RPMI8226 (cell line): ENCODE results near the gene TMEM131.
"Not testable (repeated sequence)": the region's sequence is repeated elsewhere in the genome, so short reads cannot be mapped to it uniquely, and the experiment has no call there.

ENCODE experiments used
- DNase-seq: peaks from one replicate; pipeline ENCODE4 v3.0.0-alpha.2; 2015

Gene TMEM131

DNA sequence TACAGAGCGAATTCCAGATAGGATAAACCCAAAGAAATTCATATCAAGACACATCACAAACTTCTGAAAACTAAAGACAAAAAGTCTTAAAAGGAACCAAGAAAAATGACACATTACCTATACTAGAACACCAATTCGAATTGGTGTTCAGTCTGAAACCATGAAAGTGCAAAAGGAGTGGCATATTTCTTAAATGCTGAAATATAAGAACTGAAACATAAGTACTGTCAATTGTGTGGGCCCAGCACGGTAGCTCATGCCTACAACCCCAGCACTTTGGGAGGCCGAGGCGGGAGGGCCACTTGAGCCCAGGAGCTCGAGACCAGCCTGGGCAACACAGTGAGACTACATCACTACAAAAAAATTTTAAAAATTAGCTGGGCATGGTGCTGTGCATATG is 43.4 kb downstream of the TMEM131 start:
- no peak for DNase-seq

DNA sequence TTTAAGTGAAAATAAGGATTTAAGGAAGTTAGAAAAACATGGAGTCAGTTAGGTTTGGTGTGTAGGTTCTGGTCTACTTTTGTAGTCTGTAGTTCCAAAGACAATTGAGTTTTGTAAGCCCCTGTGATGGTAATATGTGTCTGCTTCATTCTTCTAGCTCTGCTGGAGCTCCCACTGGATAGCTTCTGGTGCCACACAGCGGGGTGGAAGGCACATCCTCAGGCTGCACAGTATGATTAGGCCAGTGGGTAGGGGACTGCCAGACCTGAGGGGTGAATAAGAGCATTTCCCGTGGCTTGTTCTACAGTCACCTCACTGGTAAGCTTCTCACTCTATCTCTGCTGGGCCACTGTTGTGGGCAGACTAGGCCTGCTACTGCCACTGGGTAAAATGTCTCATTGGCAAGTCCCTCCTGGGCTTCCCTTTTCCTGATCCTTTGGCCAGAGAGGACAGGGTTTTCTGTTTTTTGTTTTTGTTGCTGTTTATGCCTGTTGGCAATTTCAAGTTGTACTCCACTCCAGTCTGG is 44.5 kb downstream of the TMEM131 start:
- DNase-seq, result no peak

DNA sequence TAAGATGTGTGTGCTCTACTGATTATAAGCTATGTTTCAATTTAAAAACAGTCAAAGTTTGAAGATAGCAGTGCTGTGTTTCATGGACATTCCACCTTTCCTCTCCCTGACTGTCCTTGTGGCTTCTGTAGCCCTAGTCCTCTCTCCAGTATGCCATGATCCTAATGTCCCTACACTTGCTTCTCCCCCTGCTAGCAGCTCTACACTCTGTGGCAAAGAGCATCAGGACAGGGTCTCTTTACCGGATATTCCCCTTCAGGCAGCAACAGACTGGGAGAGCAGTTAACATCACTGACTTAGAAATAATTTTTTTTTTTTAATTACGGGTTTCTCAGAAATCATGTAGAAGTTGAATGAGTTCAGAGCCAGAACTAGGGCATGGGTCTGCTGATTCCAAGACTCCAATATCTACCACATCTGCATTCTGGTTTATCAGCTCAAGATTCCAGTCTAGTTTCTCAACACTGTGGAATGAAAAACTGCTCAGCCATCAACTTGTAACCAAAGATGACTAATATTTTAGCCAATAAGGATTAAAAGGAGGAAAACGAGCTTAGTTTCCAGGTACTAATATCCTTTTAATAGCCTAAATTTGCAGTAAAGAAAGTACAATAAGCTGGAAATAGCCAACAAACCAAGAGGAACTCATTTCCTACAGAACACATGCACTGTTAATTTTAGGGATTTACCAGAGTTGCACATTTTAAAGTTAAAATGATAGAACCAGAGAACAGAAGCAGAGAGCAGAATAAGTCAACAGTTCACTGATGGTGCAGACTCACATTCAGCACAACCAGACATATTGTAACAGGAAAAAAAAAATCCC is 45.2 kb downstream of the TMEM131 start:
- no peak for DNase-seq

DNA sequence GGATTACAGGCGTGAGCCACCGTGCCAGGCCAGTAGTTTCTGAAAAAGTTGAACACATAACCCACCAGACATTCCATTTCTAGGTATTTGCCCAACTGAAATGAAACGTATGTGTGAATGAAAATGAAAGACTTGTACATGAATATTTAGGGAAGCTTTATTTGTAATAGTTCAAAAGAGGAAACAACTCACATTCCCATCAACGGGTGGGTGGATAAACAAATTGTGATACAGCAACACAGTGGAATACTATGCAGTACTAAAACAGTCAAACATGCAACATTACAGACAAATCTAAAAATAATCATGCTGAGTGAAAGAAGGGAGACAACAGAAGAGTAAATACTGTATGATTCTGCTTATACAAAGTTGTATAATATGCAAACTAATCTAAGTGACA is 46.8 kb downstream of the TMEM131 start:
- DNase-seq, result no peak

DNA sequence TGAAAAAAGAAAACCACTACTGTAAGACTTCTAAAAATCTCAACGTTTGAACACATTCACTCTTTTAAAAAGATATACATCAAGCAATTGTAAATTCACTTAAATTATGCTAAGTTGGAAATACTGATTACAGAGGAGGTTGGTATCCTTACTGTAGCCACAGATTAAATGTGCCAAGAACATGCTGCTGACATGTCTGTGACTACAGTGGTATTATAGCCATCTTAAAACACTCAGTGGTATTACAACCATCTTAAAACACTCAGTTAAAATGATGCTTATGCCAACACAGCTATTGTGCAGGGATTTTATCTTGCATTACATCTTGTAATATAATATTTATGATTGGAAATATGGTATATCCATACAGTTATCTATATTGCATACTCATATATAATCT is 50.0 kb downstream of the TMEM131 start:
- DNase-seq, result no peak

DNA sequence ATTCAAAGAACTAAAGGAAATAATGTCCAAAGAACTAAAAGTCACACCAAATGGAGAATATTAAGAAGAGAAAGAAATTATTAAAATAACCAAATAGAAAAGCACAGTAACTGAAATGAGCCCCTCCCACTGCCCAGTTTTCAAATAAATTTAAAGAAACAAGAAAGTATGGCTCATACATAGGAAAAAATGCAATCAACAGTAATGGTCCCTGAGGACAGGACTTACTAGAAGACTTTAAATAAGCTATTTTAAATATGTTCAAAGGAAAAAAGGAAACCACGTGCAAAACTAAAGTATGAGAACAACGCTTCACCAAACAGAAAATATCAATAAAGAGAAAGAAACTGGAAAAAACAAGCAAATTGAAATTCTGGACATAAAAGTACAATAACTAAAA is 58.9 kb downstream of the TMEM131 start:
- no peak for DNase-seq

DNA sequence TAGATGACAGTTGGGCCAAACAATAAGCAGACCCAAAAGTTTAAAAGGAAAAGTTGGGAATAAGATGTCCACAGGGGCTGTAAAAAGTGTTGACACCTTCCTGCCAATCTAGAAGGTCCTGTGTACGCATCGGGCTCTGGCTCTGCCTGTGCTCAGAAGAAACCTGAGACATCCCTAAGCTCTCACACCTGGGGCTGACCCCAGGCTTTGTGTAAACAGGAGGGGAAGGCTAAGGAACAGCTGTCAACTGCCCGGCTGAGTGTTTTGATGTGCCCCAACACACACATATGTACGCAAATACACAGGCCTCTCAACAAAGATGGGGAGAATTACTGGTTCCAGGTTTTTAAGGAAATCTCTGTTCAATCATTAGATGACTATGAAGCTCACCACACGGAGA is 59.5 kb downstream of the TMEM131 start:
- DNase-seq, result no peak

DNA sequence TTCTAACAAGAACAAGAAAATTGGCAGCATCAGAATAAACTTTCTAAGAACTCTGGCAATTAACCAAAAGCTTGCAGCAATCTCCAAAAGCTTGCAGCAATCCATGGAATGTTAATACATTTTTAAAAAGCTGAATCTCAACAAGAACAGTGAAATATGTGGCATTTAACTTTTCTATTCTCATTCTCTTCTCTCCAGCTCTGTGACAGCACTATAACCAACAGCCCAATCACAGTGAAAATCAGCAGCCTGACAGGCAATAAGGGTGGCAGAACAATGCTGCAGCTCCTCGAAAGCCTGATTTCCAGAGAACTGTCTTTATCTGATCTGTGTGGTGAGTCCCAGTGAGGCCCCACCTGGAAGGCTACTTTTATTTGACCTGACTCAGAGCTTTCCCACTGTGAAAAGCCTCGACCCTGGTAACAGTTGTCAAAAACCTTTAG is 60.0 kb downstream of the TMEM131 start:
- no peak for DNase-seq

DNA sequence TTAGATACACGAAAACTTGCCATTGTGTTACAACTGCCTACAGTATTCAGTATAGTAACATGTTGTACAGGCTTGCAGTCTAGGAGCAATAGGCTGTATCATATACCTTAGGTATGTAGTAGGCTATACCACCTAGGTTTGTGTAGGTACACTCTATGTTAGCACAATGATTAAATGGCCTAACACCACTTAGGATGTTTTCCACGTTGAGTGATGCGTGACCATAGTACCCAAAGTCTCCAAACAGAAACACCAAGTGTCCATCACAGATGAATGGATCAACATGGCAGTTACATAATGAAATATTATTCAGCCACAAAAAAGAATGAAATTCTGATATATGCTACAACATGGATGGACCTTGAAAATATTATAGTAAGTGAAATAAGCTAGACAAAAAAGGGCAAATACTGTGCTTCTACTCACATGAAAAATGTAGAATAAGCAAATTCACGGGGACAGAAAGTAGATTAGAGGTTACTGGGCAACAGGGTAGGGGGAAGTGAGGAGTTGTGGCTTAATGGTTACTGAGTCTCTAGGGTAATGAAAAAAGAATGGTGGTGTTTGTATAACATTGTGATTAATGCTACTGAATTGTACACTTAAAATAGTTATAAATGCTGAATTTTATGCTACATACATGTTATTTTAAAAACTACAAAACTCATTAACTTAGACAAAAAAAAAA is 62.6 kb downstream of the TMEM131 start:
- peak; percentile 45 for DNase-seq

DNA sequence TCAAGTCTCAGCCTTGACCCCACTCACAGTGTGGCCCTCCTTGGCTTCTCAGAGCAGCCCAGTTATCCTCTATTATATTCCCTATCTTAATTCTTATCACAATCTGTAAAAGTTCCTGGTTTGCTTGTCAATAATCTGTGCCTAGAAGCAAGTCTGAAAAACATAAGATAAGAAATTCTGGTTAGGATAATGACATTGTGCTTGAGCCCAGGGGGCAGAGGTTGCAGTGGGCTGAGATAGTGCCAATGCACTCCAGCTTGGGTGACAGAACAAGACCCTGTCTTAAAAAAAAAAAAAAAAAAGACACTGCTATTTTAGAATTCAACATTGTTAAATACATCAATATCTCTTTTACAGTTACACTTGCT is 63.9 kb downstream of the TMEM131 start:
- no peak for DNase-seq

DNA sequence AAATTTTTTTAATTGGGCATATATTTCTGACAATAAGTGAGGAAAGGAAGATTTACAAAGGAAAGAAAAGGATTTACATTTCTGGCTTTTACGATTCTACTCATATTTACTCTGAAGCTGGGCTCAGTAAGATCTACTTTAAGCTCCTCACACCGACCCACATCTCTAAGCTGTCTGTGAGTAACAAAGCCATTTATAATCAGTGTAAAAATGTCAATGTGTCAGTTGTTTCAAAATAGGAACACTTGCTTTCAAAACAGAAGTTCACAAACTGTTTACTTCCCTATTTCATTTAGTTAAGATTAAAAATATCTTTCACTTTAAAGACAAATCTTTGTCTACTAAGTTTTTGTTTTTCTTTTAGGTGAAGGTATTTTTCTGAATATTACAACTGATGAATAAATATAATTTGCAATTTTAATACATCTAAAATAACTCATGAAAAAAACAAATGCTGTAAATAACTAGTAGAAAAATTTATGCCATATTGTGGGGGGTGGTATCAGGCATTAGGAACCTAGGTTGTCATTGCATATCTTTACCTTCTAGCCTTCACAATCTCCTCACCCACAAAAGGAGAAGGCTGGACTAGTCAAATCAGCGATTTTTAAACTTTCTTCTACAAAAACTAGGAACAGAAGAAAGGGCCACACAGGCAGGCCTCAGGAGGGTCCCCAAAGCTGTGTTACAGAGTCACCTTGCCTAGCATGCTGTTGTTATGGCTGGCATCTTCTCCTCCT is 64.5 kb downstream of the TMEM131 start:
- DNase-seq, result peak; percentile 26

DNA sequence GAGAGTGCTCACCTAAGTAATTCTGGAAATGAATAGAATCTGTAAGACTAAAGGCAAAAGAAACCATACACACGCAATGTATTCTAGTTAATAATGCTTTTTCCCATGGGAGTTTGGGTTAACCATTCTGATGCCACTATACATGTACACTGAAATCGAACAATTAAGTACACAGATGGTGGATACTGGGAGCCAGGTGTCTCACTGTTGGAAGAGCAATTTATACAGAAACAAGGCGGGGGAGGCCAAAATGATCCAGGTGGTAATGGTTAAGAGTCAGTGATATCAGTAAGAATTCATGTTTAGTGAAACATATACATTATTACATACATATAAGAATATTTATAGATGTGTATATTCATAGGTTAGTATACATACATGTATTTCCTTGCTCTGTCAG is 67.2 kb downstream of the TMEM131 start:
- no peak for DNase-seq

DNA sequence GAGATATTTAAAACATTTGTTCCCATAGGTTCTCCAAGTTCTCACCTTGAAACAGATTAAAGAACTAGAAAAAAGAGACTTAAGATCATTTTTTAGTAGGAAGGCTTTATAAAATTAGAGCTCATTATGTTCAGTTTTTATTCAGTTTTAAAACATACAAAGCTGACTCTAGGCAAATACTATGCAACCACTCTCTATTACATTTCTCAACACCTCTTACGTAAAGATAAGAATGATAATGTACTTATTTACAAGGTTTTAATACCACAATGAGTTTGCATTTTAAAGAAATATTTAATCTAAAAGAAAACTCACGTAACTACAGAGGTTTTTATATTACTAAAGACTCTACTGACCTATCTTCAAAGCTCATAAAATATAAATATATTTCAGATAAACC is 68.8 kb downstream of the TMEM131 start:
- DNase-seq, result no peak

DNA sequence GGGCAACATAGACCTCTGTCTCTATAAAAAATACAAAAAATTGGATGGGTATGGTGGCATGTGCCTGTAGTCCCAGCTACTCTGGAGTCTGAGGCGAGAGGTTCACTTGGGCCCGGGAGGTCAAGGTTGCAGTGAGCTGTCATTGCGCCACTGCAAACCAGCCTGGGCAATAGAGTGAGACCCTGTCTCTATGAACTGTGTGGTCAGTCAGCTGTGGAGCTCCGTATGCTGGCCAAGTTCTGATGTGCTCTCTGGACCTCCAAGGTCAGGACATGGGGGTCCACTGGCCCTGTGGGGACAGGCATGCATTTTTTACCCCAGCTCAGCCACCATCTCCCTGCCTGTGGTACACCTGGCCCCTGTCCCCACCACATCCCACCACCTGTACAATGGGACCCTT is 71.6 kb downstream of the TMEM131 start:
- no peak for DNase-seq

DNA sequence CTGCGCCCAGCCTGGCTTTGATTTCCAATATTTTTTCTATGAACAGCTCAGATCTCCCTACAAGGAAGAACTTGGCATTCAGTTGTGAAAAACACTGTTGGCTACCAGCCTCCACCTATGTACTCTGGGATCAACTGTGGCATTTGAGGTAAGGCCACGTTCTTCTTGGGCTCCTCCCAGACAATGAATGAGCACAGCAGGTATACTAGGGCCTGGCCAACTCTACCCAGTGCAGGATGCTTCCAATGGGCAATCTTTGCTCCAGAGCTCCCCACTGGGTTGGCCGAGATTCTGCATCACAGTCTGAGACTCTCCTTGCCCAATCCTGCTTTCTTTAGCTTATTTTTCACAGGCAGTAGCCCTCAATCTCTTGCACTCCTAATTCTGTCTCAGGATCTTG is 75.9 kb downstream of the TMEM131 start:
- no peak for DNase-seq

DNA sequence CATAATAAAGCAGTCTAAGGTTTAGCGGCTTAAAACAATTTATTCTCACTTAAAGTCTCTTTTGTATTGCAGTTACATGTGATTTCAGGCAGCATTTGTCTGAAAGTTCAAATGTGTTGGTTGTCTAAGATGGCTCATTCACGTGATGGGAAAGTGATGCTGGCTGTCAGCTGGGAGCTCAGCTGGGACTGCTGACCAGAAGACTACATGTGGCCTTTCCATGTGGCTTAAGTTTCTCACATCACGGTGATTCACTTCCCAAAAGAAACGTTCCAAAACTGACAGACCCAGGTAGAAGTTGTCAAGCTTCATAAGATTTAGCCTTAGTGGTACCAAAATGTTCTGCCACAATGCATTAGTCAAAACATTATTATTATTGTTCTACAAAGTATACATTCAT is 76.9 kb downstream of the TMEM131 start:
- no peak for DNase-seq

DNA sequence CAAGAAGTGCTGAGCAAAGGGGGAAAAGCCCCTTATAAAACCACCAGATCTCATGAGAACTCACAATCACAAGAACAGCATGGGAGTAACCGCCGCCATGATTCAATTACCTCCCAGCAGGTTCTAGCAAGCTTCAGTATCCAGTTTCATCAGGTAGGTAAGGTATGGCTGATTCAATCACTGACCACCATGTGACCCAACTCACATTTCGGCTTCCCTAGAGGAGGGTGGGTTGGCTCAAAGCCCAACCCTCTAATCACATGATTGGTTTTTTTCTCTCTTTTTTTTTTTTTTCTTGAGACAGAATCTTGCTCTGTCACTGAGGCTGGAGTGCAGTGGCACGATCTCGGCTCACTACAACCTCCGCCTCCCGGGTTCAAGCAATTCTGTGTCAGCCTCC is 78.1 kb downstream of the TMEM131 start:
- DNase-seq, result not testable (repeated sequence)

DNA sequence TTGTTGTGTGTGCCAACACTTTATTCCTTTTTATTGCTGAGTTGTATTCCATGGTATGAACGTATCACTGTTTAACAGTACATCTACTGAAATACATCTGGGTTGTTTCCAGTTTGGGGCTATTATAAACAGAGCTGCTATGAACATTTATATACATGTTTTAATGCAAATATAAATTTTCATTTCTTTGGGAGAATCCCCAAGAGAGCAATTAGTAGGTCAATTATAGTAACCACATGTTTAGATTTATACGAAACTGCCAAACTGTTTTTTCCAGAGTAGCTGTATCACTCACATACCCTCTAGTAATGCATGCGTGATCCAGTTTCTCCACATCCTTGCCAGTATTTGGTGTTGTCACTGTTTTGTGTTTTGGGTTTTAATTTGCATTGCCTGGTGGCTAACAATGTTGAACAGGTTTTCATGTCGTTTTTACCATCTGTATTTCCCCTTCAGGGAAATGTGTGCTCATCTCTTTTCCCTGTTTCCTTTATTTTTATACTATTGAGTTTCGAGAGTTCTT is 81.0 kb downstream of the TMEM131 start:
- DNase-seq, result no peak

DNA sequence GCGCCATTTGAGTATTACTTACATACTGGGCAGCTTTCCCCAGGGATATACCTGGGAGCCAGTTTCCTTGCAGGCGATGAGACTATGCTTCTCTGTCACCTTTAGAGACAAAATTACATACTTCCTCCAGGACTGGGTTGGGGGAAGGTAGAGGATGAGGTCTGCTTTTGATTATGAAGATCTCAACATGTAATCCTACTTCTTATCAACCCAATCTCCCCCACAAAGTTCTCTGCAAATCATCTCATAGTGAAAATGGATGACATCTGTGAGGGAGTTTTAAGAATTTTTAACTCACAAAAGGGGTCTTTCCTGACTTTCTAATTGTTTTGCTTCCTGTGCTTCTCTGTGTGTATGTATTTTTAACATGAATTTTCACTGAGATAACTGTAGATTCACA is 81.9 kb downstream of the TMEM131 start:
- no peak for DNase-seq

DNA sequence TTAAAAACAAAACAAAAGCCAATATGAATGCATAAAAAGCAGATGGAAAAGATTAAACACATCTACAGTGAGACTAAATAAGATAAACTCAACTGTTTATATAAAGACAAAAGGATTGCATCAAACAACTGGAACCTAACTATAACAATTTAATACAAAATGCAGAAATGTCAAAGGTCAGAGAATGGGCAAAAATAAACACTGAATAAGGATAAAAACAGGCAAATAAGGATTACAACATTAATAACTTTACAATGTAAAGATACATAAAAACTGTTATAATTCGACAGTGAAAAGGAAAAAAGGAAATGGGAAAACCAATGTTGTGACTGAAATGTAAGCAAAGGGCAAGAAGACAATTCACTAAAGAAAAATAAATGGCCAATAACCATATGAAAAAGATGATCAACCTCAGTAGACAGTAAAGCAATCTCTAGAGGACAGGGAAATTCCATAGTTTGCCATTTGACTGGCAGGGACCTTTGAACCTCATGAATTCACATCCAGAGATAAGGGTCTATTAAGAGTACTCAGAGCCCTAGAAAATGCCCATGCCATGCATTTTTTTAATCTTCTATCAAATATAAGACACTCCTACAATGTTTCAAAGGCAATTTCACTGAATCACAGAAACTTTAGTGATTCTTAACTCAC is 83.7 kb downstream of the TMEM131 start:
- no peak for DNase-seq

DNA sequence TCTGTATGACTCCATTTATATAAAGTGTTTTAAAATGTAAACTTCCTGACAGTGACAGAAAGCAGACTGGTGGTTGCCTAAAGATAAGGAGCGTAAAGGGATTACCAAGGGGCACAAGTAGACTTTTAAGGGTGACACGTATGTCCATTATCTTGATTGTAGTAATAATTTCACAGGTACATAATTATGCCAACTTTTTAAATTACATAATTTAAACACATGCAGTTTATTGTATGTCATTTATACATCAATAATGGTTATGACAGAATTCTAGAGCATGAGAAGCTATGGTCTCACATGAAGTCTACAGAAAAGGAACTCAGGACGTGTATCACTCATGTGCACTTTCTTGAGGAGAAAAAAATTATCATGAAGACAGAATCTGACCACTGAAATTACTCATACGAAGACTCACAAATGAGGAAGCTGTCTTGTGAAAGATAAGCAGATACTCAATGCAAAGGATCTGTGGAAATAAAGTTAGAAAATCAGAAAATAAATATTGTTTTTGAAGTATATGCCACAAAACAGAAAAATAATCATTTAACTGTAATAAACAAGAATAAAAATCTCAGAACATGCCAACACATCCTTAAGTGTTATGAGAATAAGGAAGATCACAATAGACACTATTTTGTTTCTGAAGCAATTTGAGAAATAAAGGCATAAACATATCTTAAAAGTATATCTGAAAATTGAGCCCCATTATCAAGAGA is 84.4 kb downstream of the TMEM131 start:
- DNase-seq, result no peak
